ENCODE measurements around the gene GLYATL1.

- TF ChIP-seq, protein P1, sequence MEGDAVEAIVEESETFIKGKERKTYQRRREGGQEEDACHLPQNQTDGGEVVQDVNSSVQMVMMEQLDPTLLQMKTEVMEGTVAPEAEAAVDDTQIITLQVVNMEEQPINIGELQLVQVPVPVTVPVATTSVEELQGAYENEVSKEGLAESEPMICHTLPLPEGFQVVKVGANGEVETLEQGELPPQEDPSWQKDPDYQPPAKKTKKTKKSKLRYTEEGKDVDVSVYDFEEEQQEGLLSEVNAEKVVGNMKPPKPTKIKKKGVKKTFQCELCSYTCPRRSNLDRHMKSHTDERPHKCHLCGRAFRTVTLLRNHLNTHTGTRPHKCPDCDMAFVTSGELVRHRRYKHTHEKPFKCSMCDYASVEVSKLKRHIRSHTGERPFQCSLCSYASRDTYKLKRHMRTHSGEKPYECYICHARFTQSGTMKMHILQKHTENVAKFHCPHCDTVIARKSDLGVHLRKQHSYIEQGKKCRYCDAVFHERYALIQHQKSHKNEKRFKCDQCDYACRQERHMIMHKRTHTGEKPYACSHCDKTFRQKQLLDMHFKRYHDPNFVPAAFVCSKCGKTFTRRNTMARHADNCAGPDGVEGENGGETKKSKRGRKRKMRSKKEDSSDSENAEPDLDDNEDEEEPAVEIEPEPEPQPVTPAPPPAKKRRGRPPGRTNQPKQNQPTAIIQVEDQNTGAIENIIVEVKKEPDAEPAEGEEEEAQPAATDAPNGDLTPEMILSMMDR (IDR thresholded peaks at IDR 0.05) = no peak
- TF ChIP-seq POLR2A (IDR thresholded peaks at IDR 0.05) = no peak
- TF ChIP-seq EP300 (IDR thresholded peaks at IDR 0.05) = no peak
Observed at GRCh38 chr11:58916637-58917036, 22.7 kb upstream of the GLYATL1 start.
